ENCODE measurements around the gene NPPB. TPM values are rescaled to one million over a fixed set of nuclear protein-coding genes. Genes with fewer than 3 reads are reported as not detected.

Gene NPPB
- total and polyA plus RNA-seq, 2 experiments from 2014 or later, result 0.95 TPM; not detected in 1

DNA sequence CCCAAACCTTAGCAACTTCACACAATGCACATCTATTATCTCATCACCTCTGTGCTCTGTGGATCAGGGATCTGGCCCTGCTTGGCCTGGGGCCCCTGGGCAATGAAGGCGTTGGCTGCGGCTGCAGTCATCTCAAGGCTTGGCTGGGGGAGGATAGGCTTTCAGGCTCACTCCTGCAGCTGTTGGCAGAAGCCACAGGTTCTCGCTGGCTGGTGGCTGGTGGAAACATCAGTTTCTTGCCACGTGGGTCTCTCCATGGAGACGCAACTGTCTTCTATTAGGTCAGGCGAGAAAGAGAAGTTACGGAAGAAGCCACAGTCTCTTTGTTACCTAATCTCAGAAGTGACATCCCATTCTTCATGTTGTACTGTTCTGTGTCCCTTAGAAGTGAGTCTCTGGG lies 7.6 kb downstream of the NPPB start (continued):
- TF ChIP-seq ZNF331 (CRISPR knock-in tag; IDR thresholded peaks at IDR 0.05; ENCODE audit: low read depth) (no peak), EZH2 (IDR thresholded peaks at IDR 0.05; ENCODE audit: low read depth, unreplicated experiment) (no peak), JUNB (IDR thresholded peaks at IDR 0.05; ENCODE audit: unreplicated experiment) (no peak), NANOG (IDR thresholded peaks at IDR 0.05; ENCODE audit: borderline replicate concordance) (no peak)

DNA sequence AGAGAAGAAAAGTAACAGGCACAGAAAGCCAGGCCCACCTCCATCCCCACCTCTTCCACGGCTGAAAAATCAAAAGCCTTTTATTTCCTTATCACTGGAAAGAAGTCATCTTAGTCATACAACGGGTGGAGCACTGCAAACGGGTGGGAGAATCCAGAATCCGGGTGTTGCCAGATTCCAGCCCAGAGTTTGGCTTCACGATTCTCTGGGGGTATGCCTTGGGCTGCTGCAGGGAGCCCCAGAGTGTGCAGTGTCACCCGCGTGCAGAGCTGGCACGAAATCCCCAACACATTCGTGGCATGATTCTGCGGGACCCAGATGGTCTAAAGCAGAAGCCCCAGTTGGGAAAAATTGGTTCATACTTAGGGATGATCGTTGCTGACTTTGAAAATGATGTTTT lies 8.6 kb downstream of the NPPB start:
- no peak overlapping the region for H2AFZ ChIP-seq
- H3K27me3 ChIP-seq (ENCODE audit: insufficient read depth), result no peaks in the 10 kb centered on the region
- no peaks in the 10 kb centered on the region; the same call in 1 of the 2 replicates for H3F3A ChIP-seq (replicated peaks; ENCODE audit: low read depth)
- TF ChIP-seq ZNF331 (CRISPR knock-in tag; IDR thresholded peaks at IDR 0.05; ENCODE audit: low read depth) (no peak), NANOG (IDR thresholded peaks at IDR 0.05; ENCODE audit: borderline replicate concordance) (no peak), EZH2phosphoT487 (IDR thresholded peaks at IDR 0.05; ENCODE audit: unreplicated experiment) (no peak), STAT1 (IDR thresholded peaks at IDR 0.05; ENCODE audit: unreplicated experiment) (no peak), ZNF114 (CRISPR knock-in tag; IDR thresholded peaks at IDR 0.05) (no peak), JUNB (IDR thresholded peaks at IDR 0.05; ENCODE audit: unreplicated experiment) (no peak)
- TF ChIP-seq, protein P1, sequence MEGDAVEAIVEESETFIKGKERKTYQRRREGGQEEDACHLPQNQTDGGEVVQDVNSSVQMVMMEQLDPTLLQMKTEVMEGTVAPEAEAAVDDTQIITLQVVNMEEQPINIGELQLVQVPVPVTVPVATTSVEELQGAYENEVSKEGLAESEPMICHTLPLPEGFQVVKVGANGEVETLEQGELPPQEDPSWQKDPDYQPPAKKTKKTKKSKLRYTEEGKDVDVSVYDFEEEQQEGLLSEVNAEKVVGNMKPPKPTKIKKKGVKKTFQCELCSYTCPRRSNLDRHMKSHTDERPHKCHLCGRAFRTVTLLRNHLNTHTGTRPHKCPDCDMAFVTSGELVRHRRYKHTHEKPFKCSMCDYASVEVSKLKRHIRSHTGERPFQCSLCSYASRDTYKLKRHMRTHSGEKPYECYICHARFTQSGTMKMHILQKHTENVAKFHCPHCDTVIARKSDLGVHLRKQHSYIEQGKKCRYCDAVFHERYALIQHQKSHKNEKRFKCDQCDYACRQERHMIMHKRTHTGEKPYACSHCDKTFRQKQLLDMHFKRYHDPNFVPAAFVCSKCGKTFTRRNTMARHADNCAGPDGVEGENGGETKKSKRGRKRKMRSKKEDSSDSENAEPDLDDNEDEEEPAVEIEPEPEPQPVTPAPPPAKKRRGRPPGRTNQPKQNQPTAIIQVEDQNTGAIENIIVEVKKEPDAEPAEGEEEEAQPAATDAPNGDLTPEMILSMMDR (conservative IDR thresholded peaks at IDR 0.05; ENCODE audit: low read depth in 2 of 2), result no peak
- TF ChIP-seq, protein P2, sequence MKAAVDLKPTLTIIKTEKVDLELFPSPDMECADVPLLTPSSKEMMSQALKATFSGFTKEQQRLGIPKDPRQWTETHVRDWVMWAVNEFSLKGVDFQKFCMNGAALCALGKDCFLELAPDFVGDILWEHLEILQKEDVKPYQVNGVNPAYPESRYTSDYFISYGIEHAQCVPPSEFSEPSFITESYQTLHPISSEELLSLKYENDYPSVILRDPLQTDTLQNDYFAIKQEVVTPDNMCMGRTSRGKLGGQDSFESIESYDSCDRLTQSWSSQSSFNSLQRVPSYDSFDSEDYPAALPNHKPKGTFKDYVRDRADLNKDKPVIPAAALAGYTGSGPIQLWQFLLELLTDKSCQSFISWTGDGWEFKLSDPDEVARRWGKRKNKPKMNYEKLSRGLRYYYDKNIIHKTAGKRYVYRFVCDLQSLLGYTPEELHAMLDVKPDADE (IDR thresholded peaks at IDR 0.05), result no peak
- TF ChIP-seq, protein P3, sequence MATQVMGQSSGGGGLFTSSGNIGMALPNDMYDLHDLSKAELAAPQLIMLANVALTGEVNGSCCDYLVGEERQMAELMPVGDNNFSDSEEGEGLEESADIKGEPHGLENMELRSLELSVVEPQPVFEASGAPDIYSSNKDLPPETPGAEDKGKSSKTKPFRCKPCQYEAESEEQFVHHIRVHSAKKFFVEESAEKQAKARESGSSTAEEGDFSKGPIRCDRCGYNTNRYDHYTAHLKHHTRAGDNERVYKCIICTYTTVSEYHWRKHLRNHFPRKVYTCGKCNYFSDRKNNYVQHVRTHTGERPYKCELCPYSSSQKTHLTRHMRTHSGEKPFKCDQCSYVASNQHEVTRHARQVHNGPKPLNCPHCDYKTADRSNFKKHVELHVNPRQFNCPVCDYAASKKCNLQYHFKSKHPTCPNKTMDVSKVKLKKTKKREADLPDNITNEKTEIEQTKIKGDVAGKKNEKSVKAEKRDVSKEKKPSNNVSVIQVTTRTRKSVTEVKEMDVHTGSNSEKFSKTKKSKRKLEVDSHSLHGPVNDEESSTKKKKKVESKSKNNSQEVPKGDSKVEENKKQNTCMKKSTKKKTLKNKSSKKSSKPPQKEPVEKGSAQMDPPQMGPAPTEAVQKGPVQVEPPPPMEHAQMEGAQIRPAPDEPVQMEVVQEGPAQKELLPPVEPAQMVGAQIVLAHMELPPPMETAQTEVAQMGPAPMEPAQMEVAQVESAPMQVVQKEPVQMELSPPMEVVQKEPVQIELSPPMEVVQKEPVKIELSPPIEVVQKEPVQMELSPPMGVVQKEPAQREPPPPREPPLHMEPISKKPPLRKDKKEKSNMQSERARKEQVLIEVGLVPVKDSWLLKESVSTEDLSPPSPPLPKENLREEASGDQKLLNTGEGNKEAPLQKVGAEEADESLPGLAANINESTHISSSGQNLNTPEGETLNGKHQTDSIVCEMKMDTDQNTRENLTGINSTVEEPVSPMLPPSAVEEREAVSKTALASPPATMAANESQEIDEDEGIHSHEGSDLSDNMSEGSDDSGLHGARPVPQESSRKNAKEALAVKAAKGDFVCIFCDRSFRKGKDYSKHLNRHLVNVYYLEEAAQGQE (IDR thresholded peaks at IDR 0.05; ENCODE audit: unreplicated experiment), result no peak
- H3K4me3 ChIP-seq, result no peak overlapping the region
- H3K4me1 ChIP-seq (ENCODE audit: insufficient read depth), result no peaks in the 10 kb centered on the region
- H3K79me2 ChIP-seq (replicated peaks; ENCODE audit: insufficient read depth), result no peaks in the 10 kb centered on the region
- Mint-ChIP-seq H3K4me1 (no peaks in the 10 kb centered on the region), H3K27ac (no peak overlapping the region), H3K9me3 (no peaks in the 10 kb centered on the region), H3K4me3 (no peak overlapping the region), H3K27me3 (ENCODE audit: insufficient read depth, low read depth, poor library complexity) (peaks cover 6% of the 10 kb centered on the region), H3K36me3 (ENCODE audit: low read depth) (peaks cover 6% of the 10 kb centered on the region; the same call in 2 of the 3 replicates)
- H3K4me2 ChIP-seq, result no peak overlapping the region
- DNase-seq (ENCODE audit: low spot score) (no peak), ATAC-seq (no peak)
- no peaks in the 10 kb centered on the region for H3K9me2 ChIP-seq (ENCODE audit: insufficient read depth)
- H3K36me3 ChIP-seq (ENCODE audit: insufficient read depth), result 0 out of 2 replicates have a peak, but pooled peaks cover 4% of the 10 kb centered on the region
- H4K20me1 ChIP-seq (replicated peaks; ENCODE audit: insufficient read depth), result peaks cover 5% of the 10 kb centered on the region; the same call in 1 of the 2 replicates
- no peak overlapping the region for H3K27ac ChIP-seq (ENCODE audit: low read depth)

All from GM23338 (cell line).